ENCODE measurements around the gene TSSK1B. TPM values are rescaled to one million over a fixed set of nuclear protein-coding genes. Genes with fewer than 3 reads are reported as not detected.
"Not testable (repeated sequence)": the region's sequence is repeated elsewhere in the genome, so short reads cannot be mapped to it uniquely, and the experiment has no call there.

TSSK1B gene
- total RNA-seq, 1 donor from 2014 or later, result 0.08 TPM

GRCh38 chr5:113405530-113405929 is 29.3 kb downstream of the TSSK1B start:
- intact Hi-C loops (cut with DNase I), result no loop called here
- DNase-seq (ENCODE audit: low spot score), result no peak

DNA sequence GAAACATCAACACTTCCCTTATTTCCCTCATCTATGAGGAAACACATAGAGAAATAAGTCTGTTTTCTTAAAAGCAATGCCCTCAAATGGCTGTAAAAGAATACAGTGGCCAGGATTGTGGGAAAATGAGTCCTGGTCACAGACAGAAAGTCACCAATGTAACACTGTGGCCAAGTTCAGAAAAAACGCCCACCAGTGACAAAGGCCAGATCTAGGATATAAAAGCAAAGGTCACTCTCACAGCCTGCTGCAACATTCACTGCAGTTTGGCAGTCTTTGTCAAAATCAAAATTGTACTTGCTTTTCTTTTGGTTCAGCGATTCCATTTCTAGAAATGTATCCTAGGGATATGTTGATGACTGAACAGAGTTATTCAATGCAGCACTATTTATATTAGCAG is 30.5 kb downstream of the TSSK1B start:
- DNase-seq (ENCODE audit: low spot score), result no peak
- intact Hi-C loops (cut with DNase I), result no loop called here

- intact Hi-C loops (cut with DNase I); DNase-seq (ENCODE audit: low spot score): not testable (repeated sequence)
Observed at GRCh38 chr5:113397986-113398385, 36.8 kb downstream of the TSSK1B start.

GRCh38 chr5:113397046-113397445 is 37.7 kb downstream of the TSSK1B start:
- intact Hi-C loops (cut with DNase I), result no loop called here
- DNase-seq (ENCODE audit: low spot score), result no peak

DNA sequence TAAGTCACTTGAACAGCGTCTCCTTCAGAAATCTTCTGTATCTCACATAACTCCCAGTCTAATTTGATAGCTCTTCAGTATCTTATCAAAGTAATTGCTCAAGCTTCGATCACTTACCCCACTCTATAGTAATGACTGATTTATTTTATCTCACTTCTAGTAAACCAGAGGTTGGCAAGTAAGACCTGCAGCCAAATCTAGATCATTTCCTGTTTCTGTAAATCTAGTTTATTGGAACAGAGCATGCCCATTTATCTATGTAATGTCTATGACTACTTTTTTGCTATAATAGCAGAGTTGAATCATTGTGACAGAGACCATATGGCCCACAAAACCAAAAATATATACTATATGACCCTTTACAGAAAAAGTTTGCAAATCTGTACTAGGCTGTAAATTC is 40.1 kb downstream of the TSSK1B start:
- intact Hi-C loops (cut with DNase I), result no loop called here
- DNase-seq (ENCODE audit: low spot score), result no peak

GRCh38 chr5:113390224-113390623 is 44.6 kb downstream of the TSSK1B start:
- intact Hi-C loops (cut with DNase I), result no loop called here
- no peak for DNase-seq (ENCODE audit: low spot score)

DNA sequence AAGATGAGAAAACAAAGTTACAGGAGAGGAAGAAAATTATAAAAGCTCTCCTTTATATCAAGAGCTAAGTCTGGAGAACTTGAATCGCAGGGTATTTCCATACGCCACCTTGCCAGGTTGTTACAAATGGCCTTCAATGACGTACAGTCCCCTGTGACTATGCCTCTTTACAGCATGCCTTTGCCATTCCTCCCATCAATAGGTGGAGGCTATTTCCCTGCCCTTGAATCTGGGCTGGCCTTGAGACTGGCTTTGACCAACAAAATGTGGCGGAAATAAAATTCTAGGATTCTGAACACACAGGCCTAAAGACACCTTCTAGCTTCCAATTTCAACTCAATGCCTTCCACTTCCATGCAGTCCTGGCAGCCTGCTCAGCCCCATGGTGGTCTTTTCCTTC is 45.7 kb downstream of the TSSK1B start:
- intact Hi-C loops (cut with DNase I), result no loop called here
- no peak for DNase-seq (ENCODE audit: low spot score)

DNA sequence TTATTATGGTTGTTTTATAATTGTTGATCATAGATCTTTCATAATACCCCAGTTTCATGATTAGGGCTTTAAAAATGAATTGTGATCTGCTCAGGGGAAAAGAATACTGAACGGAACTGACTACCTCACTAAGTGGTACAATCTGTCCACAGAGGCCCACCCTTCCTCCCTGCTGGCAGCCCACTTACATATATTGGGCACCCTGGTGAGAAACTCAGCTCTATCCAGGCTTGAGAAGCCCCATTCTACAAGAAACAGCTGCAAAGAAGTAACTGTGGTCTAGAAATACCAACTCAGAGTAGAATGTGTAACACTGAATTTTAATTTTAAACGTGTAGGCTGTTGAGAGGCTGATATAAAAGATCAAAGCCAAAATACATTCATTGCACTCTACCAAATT is 46.9 kb downstream of the TSSK1B start:
- no peak for DNase-seq (ENCODE audit: low spot score)
- intact Hi-C loops (cut with DNase I), result no loop called here

GRCh38 chr5:113384782-113385285 is 50.0 kb downstream of the TSSK1B start:
- DNase-seq (ENCODE audit: low spot score), result no peak
- intact Hi-C loops (cut with DNase I), result loop anchor here (5.0 kb wide), 1 partner anchor 222 kb away; no protein-coding TSS in a partner anchor

- DNase-seq (ENCODE audit: low spot score), result no peak
- intact Hi-C loops (cut with DNase I), result loop anchor here (5.0 kb wide), 1 partner anchor 225 kb away; no protein-coding TSS in a partner anchor
Observed at GRCh38 chr5:113382731-113383130, 52.1 kb downstream of the TSSK1B start.

Other genes with a start within 250 kb of the TSSK1B start
- gene MCC, start 53.5 kb upstream of the TSSK1B start, total RNA-seq, result 17.7 TPM
- 15.6 TPM for gene YTHDC2, start 78.7 kb upstream of the TSSK1B start, total RNA-seq

Measured in cardiac septum (tissue), 1 donor.